Adrenal gland (tissue), 12 donors: ENCODE results near the gene LRFN4. TPM values are rescaled to one million over a fixed set of nuclear protein-coding genes. Genes with fewer than 3 reads are reported as not detected.
A peak's percentile ranks its signal among the peaks of the same experiment; 100 is the strongest.

ENCODE experiments used
- DNase-seq, 7 donors: peaks; one replicate each; pipeline ENCODE4 v3.0.0-alpha.2; 2019 to 2020
- H3K27ac ChIP-seq, 5 donors: fragments of 200-600 bp; sonication (generic) in 4 of 5; 1 replicate in 3 of 5; 2 replicates in 2 of 5; pipeline versions ENCODE4 v1.5.1 to v1.8.0; 2016 to 2020; ENCODE audit warnings: mild to moderate bottlenecking in 1 of 5
- H3K27me3 ChIP-seq: fragments of 200-600 bp; 2 replicates; pipeline ENCODE4 v1.8.0; 2021
- H3K36me3 ChIP-seq, 2 donors: fragments of 200-600 bp; replicated peaks in 1 of 2; 1 replicate in 1 of 2; 2 replicates in 1 of 2; pipeline versions ENCODE4 v1.5.1 to v1.8.0; 2018 to 2022
- H3K4me1 ChIP-seq, 2 donors: fragments of 200-600 bp; replicated peaks in 1 of 2; 1 replicate in 1 of 2; 2 replicates in 1 of 2; pipeline versions ENCODE4 v1.5.1 to v1.8.0; 2018 to 2021
- H3K4me3 ChIP-seq, 4 donors: fragments of 200-600 bp; sonication (generic) in 3 of 4; one replicate each; pipeline ENCODE4 v1.5.1; 2016 to 2018
- H3K9me3 ChIP-seq, 3 donors: fragments of 200-600 bp; sonication (generic) in 1 of 3; replicated peaks in 1 of 3; 1 replicate in 2 of 3; 2 replicates in 1 of 3; pipeline versions ENCODE4 v1.5.1 to v1.8.0; 2016 to 2021
- CTCF ChIP-seq, 6 experiments: fragments of 450-650 bp in 4 of 6; fragments of 200-600 bp in 2 of 6; sonication (generic) in 1 of 6; IDR thresholded peaks; 1 replicate in 5 of 6; 2 replicates in 1 of 6; pipeline versions ENCODE4 v1.5.1 to v1.8.0; 2016 to 2021; ENCODE audit warnings: antibody characterized with exemption in 6 of 6, mild to moderate bottlenecking in 2 of 6, moderate library complexity in 1 of 6
- POLR2A ChIP-seq, 2 donors: fragments of 450-650 bp; IDR thresholded peaks; one replicate each; pipeline ENCODE4 v1.6.1; 2017; ENCODE audit warnings: antibody characterized with exemption in 2 of 2, mild to moderate bottlenecking in 2 of 2, moderate library complexity in 1 of 2
- WGBS, 4 donors: extraction: QIAGEN DNeasy Blood & Tissue Kit in 2 of 4; methylation state at CpG; one replicate each; pipeline versions ENCODE4 v1.1.5 to v1.1.7; 2013 to 2017; 5-methylcytosine and 5-hydroxymethylcytosine counted together
- intact Hi-C, 2 donors: fragments of 100-400 bp; cut with DNase I; formaldehyde crosslinking; loops; one replicate each; pipeline versions ENCODE4 v1.14.1 to v1.15.0; 2022 to 2023
- polyA plus RNA-seq, 3 donors: library from polyadenylated mRNA; stranded (reverse); fragments of 200-250 nt in 2 of 3; fragments of 350-450 nt in 1 of 3; fragmentation: Illumina TruSeq in 1 of 3; extraction: RNeasy Lipid Tissue Mini Kit (QIAGEN cat#74804) in 1 of 3; gene quantifications; one replicate each; pipeline ENCODE4 v1.2.3, GENCODE V29; 2013 to 2014
- total RNA-seq, 9 donors: library from RNA; depleted of rRNA in 4 of 9; stranded (reverse); fragments of >200 nt in 4 of 9; fragments of 120-200 nt in 1 of 9; fragmentation: NEBNext Ultra II Directional in 1 of 9; extraction: Animal tissue kit (Norgen Biotek cat#: 25700) in 1 of 9; gene quantifications; one replicate each; pipeline versions ENCODE4 v1.1.0 to v1.2.4, GENCODE V29; 2013 to 2023
- donor health status: healthy with polysubstance abuse.
- donor health status: Bipolar disorder and iron deficiency.
- donor health status: DM: yes; HTN: yes; CAD: no.
- donor health status: DM: no; HTN: no; CAD: no.
- donor health status: DM: no; HTN: no; CAD: no.
- donor health status: DM: yes; HTN: yes; CAD: no.

The LRFN4 gene
- total and polyA plus RNA-seq, 12 donors = 0.24 to 74.3 (median 16.3) TPM

- TF ChIP-seq POLR2A (IDR thresholded peaks at IDR 0.05) = no peak
- TF ChIP-seq CTCF (IDR thresholded peaks at IDR 0.05) = no peak
- H3K9me3 ChIP-seq = no peaks in the 10 kb centered on the region
- no peak overlapping the region for H3K27ac ChIP-seq
- WGBS, 4 donors = 73 to 80% (median 76%) methylated on average over 6 to 7 of the region's 7 CpGs
- H3K4me1 ChIP-seq = peaks cover 0 to 11% of the 10 kb centered on the region in 2 donors
- intact Hi-C loops = no loop called here
- DNase-seq = peak in 1 of 7 donors; percentile 39
- H3K36me3 ChIP-seq = no peaks in the 10 kb centered on the region
- no peak overlapping the region for H3K4me3 ChIP-seq
- H3K27me3 ChIP-seq = no peaks in the 10 kb centered on the region
These were observed 45.1 kb downstream of the LRFN4 start for GRCh38 chr11:66901964-66902390.

GRCh38 chr11:66902486-66903177, 45.8 kb downstream of the LRFN4 start:
- H3K4me3 ChIP-seq = no peak overlapping the region
- no peaks in the 10 kb centered on the region for H3K36me3 ChIP-seq
- peaks cover 0 to 18% of the 10 kb centered on the region in 2 donors for H3K4me1 ChIP-seq
- no peaks in the 10 kb centered on the region for H3K9me3 ChIP-seq
- WGBS, 4 donors = 94 to 95% (median 94%) methylated on average over 6 to 15 of the region's 15 CpGs
- intact Hi-C loops = no loop called here
- no peaks in the 10 kb centered on the region for H3K27me3 ChIP-seq
- no peak for DNase-seq
- no peak overlapping the region for H3K27ac ChIP-seq
- TF ChIP-seq POLR2A (IDR thresholded peaks at IDR 0.05) (no peak), CTCF (IDR thresholded peaks at IDR 0.05) (no peak)

- no peak overlapping the region for H3K4me3 ChIP-seq
- H3K9me3 ChIP-seq = no peaks in the 10 kb centered on the region
- intact Hi-C loops = no loop called here
- WGBS, 4 donors = 80 to 92% (median 90%) methylated on average over 1 to 3 of the region's 3 CpGs
- peaks cover 0 to 27% of the 10 kb centered on the region in 2 donors for H3K4me1 ChIP-seq
- H3K27ac ChIP-seq = no peak overlapping the region
- H3K27me3 ChIP-seq = no peaks in the 10 kb centered on the region
- H3K36me3 ChIP-seq = no peaks in the 10 kb centered on the region
- TF ChIP-seq CTCF (IDR thresholded peaks at IDR 0.05) = no peak
- TF ChIP-seq POLR2A (IDR thresholded peaks at IDR 0.05) = no peak
- DNase-seq = no peak
These were observed 47.2 kb downstream of the LRFN4 start for GRCh38 chr11:66904055-66904454.

- intact Hi-C loops = no loop called here
- no peak overlapping the region for H3K27ac ChIP-seq
- no peaks in the 10 kb centered on the region for H3K27me3 ChIP-seq
- no peak overlapping the region for H3K4me3 ChIP-seq
- H3K36me3 ChIP-seq = no peaks in the 10 kb centered on the region
- no peak for DNase-seq
- TF ChIP-seq POLR2A (IDR thresholded peaks at IDR 0.05) (no peak), CTCF (IDR thresholded peaks at IDR 0.05) (no peak)
- H3K9me3 ChIP-seq = no peaks in the 10 kb centered on the region
- 82 to 88% (median 88%) methylated on average over 6 of the region's 6 CpGs for WGBS, 4 donors
- peaks cover 0 to 29% of the 10 kb centered on the region in 2 donors for H3K4me1 ChIP-seq
These were observed 47.7 kb downstream of the LRFN4 start for GRCh38 chr11:66904561-66904960.
